ENCODE results near the gene ZFC3H1. TPM values are rescaled to one million over a fixed set of nuclear protein-coding genes. Genes with fewer than 3 reads are reported as not detected.

The ZFC3H1 gene
- total RNA-seq, 1 donor from 2014 or later: 42.7 TPM

DNA sequence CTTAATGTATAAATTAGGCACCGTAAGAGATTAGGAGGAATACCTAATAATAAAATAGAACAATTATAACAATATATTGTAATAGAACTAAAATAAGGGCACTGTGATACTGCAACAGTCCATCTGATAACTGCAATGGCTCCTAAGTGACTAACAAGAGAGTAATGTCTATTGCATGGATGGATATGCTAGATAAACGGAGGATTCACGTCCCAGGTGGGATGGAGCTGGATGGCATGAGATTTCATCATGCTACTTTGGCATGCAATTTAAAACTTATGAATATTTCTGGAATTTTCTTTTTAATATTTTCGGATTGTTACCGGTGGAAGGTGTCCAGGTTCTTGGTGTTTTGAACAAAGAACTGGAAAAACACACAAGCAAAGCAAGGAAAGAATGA, 20.0 kb upstream of the ZFC3H1 start:
- DNase-seq: no peak

DNA sequence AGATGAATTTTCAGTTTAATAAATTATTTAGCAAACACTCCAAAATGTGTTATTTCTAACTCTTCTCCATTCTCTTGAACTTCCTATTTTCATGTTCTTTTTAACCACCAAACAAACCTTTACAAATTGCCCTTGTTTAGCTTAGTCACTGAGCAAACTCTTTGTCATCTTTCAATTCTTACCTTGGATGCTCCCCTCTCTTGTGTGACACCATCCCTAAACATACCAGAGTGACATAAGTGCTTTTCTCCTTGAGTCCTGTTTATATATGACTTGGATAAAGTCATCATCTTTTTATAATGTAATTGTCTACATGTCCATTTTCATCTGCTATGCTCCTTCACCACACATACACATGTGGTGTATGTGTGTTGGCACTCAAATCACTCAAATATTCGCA, 18.8 kb upstream of the ZFC3H1 start:
- DNase-seq: no peak

DNA sequence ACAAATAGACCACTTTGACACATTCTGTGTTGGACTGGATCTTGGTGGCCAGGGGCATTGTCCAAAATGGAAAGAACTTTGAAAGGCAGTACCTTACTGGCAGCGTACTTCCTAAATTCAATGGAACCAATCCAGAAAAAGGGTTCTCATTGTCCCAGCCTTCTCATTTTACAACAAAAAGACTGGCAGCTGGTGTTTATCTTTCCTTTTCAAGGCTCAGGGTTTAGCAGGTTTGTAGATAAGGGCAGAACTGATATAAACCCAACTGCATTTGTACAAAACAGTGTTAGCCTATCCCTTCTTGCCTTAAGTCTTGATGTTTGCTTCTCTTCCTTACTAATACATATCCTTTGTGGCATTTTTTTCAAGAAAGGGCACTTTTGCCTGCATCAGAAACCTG, 8.2 kb upstream of the ZFC3H1 start:
- DNase-seq: no peak

DNA sequence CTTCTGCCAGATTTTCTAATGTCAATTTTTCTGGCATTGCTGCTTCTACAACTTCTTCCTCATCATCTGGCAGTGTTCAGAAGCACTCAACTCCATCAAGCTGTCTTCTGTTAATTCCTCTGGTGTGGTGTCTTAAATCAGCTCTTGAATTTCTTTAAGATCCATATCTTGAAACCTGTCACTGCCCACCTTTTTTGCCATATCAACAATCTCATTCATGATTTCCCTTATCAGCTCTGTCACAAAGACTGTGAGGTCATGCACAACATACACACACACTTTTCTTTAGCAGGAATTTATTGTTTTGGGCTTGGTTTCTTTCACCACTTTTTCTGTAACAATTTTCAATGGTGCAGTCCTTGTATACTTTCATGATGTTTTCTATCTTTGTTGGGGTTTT, 7.7 kb upstream of the ZFC3H1 start:
- no peak for DNase-seq

DNA sequence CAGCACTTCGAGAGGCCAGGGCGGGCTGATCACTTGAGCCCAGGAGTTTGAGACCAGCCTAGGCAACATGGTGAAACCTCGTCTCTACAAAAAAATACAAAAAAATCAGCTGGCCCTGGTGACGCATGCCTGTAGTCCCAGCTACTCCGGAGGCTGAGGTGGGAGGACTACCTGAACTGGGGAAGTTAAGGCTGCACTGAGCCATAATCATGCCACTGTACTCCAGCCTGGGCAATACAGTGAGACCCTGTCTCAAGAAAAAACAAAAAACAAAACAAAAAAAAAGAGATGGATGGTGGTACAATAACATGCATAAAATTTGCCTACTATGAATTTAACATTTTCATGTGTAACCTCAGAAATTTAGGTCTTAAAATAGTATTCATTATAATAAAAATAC, 2.6 kb upstream of the ZFC3H1 start:
- no peak for DNase-seq

DNA sequence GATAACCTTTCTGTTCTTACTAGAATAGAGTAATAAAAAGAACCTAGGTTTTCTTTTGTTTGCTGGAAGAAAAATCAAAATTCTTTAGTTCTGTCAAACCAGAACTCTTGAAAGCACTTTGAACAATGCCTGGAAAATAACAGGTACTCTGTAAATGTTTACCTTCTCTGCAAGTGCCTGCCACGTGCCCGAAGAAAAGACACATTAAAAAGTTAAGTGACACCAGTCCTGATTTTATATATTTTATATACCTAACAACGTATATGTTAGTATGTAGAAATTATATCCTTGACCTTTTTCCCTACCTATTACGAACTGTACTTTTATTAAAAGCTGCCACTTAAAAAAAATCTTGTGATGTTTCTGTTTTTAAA, 1.4 kb upstream of the ZFC3H1 start:
- no peak for DNase-seq

DNA sequence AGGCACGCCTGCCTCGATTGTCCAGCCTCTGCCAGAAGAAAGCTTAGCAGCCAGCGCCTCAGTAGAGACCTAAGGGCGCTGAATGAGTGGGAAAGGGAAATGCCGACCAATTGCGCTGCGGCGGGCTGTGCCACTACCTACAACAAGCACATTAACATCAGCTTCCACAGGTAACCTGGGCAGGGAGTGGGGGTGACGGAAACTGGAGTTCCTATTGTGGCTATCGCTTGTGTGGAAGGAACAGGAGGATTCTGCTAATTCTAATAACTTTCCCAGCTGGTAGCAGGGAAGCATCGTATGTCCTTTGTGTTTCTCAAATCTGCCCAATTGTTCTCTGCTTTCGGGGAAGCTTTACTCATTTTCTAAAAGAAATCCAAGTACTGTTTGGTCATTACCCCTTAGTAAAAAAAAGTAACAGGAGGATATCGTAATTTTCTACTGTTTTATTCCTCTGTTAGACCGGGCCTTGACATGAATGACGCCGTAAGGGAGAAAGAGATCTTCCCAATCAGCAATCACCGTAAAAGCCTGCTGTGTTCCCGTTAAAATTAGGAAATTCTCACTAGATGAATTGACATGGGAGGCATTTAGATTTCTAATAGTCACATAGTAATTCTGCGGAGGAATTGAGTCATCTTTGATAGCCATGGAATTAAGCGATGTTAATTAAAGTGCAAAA, 902 bp upstream of the ZFC3H1 start:
- DNase-seq: no peak

DNA sequence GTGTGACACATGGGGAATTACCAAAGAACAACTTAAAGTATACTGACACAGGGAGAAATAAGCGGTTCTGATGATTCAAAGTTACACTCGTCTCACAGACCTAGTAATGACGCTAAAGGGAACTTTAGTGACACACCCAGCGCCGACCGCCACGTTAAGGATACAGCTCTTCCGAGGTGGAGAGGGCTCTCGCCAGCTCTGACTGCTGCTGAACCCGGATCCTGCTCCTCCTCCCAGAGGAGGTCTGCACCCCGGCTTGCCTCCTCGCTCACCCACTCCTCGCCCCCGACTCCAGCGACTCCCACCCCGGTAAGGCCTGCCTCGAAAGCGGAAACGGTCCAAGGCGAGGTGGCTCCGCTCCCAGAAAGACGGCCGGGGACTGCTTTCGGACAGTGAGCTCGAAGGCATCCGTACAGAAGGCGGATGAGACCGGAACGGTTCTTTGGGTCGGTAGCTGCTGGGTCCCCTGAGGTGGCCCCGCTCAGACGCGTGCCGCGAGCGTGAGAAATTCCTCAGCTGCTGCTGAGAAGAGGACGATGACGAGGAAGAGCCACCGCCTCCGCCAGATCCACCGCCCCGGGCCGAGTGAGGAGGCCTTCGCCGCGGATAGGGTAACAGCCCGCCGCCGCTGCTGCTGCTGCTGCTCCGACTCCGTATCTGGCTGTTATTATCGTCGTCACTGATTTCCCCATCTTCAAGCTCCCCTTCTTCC, 643 bp downstream of the ZFC3H1 start:
- peak; percentile 72 for DNase-seq

DNA sequence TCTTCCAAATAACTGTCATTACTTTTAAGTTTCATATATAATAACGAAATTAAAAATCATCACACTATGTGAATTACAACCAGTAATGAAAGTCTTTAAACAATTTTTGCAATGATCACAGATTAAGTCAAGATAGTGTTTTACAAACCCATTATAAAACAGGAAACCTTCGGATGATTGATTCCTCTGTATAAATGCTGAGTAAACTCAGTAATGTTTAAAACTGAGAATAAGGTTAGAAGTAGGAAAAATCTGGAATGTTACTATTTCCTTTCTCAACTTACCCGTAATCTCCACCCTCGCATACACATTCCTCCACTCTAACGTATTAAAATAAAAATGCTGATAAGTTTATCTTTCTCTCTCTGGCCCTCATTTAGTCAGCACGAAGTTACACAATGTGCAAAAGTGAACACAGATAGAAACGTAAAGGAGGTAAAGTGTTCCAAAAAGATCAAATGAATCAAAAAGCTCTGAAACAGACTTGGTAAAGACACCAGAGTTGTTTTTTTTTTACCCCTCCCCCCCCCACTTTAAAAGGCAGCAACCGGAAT, 1.6 kb downstream of the ZFC3H1 start:
- DNase-seq: no peak

DNA sequence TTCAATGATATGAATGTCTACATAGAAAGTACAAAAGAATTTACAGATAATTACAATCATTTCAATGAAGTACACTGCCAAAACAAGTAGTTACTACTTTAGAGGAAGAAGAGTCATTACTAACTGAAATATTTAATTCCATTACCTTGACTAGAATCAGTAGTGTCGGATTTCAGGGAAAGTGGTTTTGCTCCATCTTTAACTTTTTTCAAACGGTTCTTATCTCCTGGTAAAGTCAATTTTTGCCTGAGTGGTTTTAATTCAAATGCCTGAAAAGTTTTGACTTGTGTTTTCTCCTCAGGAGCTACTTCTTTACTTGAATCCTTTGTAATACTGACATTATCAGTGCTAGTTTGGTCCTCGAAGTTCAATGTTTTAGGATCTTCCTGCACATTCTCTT, 6.9 kb downstream of the ZFC3H1 start:
- no peak for DNase-seq

DNA sequence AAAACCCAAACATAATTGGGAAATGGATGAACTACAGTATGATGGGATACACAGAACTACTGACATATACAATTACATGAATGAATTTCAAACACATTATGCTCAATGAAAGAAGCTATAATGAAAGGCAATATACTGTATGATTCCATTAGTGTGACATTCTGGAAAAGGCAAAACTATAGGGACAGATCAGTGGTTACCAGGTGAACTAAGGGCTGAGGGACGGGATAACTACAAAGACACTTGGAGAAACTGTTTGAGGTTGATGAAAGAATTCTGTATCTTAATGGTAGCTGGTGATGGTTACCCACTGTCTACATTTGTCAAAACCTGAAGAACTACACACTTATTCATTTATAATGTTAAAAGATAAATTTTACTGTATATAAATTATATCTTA, 7.7 kb downstream of the ZFC3H1 start:
- no peak for DNase-seq

DNA sequence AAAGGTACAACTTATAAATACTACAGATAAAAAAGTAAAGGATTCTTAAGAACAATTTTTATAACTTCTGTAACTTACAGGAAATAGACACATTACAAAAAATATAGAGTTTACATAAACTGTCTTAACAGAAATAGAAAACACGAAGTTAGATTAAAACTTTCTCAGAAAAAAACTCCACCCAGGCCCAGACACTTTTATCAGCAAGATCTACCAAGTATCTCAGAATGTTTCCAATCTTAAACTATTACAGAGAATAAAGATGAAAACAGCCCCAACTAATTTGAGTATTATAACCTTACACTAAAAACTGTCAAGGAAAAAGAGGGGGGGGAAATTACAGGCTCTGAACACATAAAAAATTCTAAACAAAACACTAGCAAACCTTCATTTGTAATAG, 8.2 kb downstream of the ZFC3H1 start:
- DNase-seq: no peak

DNA sequence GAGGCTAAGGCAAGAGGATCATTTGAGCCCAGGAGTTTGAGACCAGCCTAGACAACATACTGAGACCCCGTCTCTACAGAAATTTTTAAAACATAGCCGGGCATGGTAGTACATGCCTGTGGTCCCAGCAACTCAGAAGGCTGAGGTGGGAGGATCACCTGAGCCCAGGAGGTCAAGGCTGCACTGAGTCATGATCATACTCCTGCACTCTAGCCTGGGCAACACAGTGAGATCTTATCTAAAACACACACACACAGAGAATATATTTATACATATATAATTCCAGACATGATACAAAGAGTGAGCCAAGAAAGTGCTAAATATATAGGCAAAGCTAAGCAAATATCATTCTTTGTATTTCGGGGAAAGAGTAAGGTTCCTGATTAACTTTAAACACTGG, 9.4 kb downstream of the ZFC3H1 start:
- DNase-seq: no peak

DNA sequence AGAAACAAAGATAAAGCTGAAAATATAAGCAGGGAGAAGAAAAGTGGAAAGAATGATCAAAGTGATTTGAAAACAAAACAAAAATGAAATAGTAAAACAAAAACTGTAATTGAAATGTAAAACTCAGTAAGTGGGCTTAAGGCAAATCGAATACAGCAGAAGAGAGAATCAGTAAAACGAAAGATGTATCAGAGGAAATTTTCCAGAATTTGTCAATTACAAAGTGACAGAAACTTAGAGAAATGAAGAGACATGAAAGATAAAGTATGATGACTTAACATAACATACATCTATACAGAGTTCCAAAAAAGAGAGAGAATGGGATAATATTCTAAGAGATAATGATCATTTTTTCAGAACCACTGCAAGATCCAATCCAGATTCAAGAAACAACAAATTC, 10.5 kb downstream of the ZFC3H1 start:
- DNase-seq: no peak

DNA sequence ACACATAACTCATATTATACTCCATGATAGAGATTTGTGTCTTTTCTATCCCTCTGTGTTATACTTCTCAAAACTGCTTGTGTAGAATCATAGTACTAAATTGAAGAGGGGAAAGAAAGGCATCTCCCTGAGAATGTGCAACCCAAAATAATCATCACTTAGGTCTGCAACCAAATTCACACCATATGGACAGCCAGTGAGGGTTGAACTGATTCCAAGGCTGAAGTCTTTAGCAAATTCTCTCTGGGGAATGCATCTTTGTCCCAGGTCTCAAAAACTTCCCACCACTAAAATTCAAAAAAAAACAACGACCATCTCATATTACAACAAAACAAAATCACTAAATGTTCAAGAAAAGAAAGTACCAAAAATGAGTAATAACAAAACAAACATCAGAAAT, 11.0 kb downstream of the ZFC3H1 start:
- DNase-seq: no peak

DNA sequence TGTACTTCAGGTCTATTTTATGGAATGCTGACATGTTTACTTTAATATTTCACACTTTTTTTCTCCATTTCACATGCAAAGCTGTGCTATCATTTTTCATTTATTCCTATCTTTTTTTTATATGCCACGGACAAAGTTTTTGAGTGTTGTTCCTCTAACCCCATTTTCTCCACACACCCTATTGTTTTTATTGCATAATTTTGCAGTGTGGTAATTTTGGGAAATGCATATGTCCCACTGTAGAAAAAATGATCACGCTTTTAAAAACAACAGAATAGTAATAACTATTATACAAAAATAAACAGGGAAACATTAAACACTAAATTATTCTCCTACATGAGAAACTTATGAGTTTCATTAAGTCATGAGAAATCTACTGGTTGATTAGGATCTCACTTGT, 14.2 kb downstream of the ZFC3H1 start:
- DNase-seq: no peak

DNA sequence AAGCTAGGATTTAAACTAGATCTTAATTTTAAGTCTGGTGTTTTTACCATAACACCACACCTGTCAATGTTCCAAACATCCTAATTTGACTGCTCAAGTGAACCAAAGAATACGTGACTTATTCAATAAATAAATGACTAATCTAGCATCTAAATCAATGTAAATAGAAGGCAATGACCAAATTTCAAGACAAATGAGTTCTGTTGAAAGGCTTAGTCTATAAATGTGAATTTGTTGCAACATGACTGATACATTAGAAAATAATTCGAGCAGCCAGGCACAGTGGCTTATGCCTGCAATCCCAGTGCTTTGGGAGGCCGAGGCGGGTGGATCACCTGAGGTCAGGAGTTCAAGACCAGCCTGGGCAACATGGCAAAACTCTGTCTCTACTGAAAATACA, 15.1 kb downstream of the ZFC3H1 start:
- no peak for DNase-seq

DNA sequence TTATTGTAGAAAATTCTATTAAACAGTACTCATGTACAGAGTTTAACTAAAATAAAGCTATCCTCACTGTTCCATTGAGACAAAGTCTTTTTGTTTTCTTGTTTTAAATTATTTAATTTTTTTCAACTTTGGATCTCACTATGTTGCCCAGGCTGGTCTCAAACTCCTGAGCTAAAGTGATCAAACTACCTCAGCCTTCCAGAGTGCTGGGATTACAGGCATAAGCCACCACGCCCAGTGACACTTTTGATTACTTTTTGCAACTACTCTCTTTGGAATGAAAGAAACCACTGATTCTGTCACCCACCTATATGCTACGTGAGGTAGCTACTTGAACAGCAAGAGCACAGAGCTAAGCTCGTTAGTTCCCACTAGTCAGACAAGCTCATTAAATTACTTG, 17.1 kb downstream of the ZFC3H1 start:
- no peak for DNase-seq

DNA sequence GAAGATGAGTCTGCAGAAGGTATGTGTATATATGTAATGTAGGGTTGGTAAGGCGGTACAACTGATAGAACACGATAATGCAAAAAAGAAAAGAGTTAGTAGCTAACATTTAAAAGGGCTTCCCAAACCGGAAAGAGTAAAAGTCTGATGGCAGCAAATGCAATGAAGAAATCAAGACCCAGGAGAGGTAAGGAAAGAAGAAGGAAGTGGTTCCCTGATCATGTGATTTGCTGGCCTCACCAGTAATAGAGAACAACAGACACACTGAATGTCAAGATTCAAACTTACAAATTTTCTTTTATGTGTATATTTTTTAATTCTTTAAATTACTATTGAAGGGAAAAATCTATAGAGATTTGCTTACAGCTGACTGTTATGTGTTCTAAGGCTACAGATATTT, 18.4 kb downstream of the ZFC3H1 start:
- no peak for DNase-seq

DNA sequence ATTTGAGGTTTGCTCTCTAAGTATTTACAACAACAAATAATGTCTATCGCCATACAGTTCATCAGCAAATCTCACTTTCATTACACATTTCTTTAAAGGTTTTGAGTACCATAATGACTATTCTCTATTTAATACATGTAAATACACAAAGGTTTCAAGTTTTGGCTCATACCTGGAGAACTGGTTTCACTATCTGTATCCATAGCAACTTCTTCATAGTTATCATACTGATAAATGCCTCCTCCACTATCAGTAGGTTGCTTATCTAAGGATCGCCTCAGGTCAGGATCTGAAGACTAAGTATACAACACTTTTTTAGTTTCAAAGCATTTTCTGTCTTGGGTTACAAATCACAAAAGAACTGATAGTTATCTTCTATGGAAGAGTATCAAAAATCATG, 21.4 kb downstream of the ZFC3H1 start:
- DNase-seq: no peak

DNA sequence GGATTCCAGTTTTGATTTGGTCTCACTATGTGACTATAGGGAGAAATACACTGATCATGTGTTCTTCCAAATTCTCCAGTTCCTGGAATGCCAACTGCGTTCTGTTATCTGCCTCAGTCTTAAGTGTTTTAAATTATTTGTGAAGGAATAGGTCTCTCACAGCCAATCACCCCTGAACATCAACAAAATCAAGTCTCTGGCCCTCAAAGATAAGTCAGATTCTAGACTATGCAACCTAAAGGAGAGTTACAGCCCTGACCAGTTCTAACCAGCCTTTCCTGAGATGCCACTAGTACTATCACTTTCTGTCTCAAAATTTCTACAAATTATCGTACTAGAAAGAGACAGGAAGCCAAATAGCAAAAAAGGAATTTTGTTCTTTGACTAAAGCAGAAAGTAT, 22.3 kb downstream of the ZFC3H1 start:
- DNase-seq: no peak

DNA sequence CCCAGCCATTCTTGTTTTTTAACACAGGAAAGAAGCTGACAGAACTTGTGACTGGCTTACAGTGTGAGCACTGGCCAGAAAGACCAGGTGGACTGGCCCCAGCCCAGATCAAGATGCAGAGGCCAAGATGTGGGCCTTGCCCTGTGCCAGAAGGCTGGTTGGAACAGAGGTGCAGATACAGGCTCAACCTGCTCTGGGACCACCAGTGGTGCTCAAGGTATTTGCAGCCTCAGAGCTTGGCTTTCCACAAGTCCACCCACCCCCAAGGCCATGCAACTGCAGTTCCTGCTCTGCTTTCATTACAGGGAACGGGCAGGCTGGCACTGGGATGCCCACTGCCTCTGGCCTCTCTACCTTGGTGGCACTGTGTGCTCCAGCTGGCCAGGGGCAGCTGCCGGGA, 23.3 kb downstream of the ZFC3H1 start:
- DNase-seq: no peak

DNA sequence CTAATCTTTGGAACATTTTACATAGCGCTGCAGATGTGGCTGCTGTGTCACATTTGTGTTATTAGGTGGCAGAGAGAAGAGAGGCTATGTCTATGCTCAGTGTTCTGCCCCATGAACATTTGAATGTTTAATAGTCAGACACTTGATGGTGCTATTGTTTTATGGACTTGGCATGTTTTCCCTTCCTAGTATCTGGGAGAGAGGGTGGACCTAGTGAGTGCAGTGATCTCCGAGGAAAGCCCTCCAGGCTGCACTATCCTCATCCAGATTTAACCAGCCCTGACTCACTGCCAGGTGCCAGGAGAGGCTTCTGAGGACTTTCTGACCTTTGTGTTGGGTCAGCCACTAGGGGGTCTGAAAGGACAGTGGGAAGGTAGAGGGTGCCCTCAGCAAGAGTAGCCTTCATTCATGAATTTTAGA, 24.3 kb downstream of the ZFC3H1 start:
- DNase-seq: no peak

DNA sequence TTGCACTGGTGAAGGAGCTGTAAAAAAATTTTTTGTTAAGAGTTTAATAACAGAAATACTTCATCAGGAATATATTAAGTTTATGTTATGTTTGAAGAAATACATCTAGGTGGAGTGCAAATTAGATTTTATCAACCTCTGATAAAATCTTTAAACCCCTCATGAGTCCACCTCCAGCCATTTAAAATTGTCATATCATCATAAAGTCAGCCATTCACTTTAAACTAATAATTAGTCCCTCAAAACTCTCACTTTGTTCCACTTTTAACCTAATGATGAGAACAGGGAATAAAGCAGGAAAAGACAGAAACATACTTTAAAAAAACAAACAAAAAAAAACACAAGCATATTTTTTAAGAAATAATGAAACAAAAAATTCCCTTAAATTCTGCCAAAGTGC, 25.1 kb downstream of the ZFC3H1 start:
- no peak for DNase-seq

Data from occipital lobe (tissue), 2 donors.